GM19328 (cell line): ENCODE results near the gene MEOX1.

Experiments
- ATAC-seq: cut with Tn5 transposase; IDR thresholded peaks from one replicate; pipeline ENCODE4 v1.9.1; 2021; ENCODE audit warnings: mild to moderate bottlenecking, moderate library complexity; ENCODE audit not compliant: unreplicated experiment

MEOX1 gene

GRCh38 chr17:43595466-43595865 lies 66.3 kb downstream of the MEOX1 start:
- no peak for ATAC-seq

GRCh38 chr17:43591779-43592562 lies 69.8 kb downstream of the MEOX1 start:
- no peak for ATAC-seq

GRCh38 chr17:43591001-43591400 lies 70.7 kb downstream of the MEOX1 start:
- ATAC-seq: no peak
